GM12878 (cell line): ENCODE data around the gene FAM216A. TPM values are rescaled to one million over a fixed set of nuclear protein-coding genes. Genes with fewer than 3 reads are reported as not detected.

Source experiments
- ATAC-seq: fragments of 200-7000 bp; cut with Tn5 transposase; 3 replicates; pipeline ENCODE4 v1.9.1; 2020; ENCODE audit warnings: mild to moderate bottlenecking, moderate library complexity
- BruUV-seq: library from RNA; stranded (reverse); fragments of 400-500 nt; replicated peaks from 2 replicates; lab custom pipeline; 2021; lab: Mats Ljungman, UMichigan
- CTCF ChIA-PET: fragments of 300-600 bp; sonication (Branson Sonifier 250); formaldehyde crosslinking; extraction: SDS; loops from one replicate; lab custom pipeline; 2021; ENCODE audit warnings: inconsistent platforms; lab: Yijun Ruan, JAX
- POLR2A ChIA-PET: fragments of 350-600 bp; formaldehyde crosslinking; extraction: SDS; loops from one replicate; lab custom pipeline; 2021; ENCODE audit warnings: inconsistent platforms; lab: Charles Lee
- RAD21 ChIA-PET: fragments of 300-600 bp; sonication (Branson Sonifier 250); formaldehyde crosslinking; loops from one replicate; lab custom pipeline; 2023; ENCODE audit warnings: antibody characterized with exemption; ENCODE audit not compliant: unreplicated experiment; lab: Charles Lee
- SMC1A ChIA-PET: fragments of 300-600 bp; sonication (Branson Sonifier 250); formaldehyde crosslinking; loops from one replicate; lab custom pipeline; 2023; ENCODE audit not compliant: unreplicated experiment, uncharacterized antibody; lab: Charles Lee
- DNase-seq: peaks from one replicate; pipeline ENCODE4 v3.0.0-alpha.2; 2011; ENCODE audit warnings: low read depth, low spot score
- FAIRE-seq: peaks from 3 replicates; lab custom pipeline; 2011; peaks lifted over from hg19 to GRCh38; lab: Jason Lieb, UNC
- H2AFZ ChIP-seq: 2 replicates; pipeline ENCODE4 v1.6.0; 2011; ENCODE audit warnings: low read depth, low read length, control low read depth; ENCODE audit not compliant: control insufficient read depth
- H3K27ac ChIP-seq: 2 replicates; pipeline ENCODE4 v1.5.1; 2011; ENCODE audit warnings: control low read depth; ENCODE audit not compliant: control insufficient read depth, insufficient read depth
- H3K27me3 ChIP-seq, 2 experiments: replicated peaks in 1 of 2; 2 replicates each; pipeline versions ENCODE4 v1.6.0 to v1.6.1; 2011; ENCODE audit warnings: low read length in 1 of 2; ENCODE audit not compliant: control insufficient read depth in 2 of 2, insufficient read depth in 2 of 2
- H3K36me3 ChIP-seq, 2 experiments: 2 replicates each; pipeline ENCODE4 v1.5.1; 2011; ENCODE audit warnings: low read length in 1 of 2; ENCODE audit not compliant: control insufficient read depth in 2 of 2, insufficient read depth in 2 of 2
- H3K4me1 ChIP-seq: 2 replicates; pipeline ENCODE4 v1.6.1; 2011; ENCODE audit warnings: mild to moderate bottlenecking, low read length, moderate library complexity, mixed read lengths; ENCODE audit not compliant: control insufficient read depth, insufficient read depth
- H3K4me2 ChIP-seq: 2 replicates; pipeline ENCODE4 v1.6.0; 2011; ENCODE audit warnings: control low read depth; ENCODE audit not compliant: control insufficient read depth, insufficient read depth
- H3K4me3 ChIP-seq: fragments of 200-600 bp; sonication (generic); 2 replicates; pipeline ENCODE4 v1.5.1; 2016
- H3K79me2 ChIP-seq: 2 replicates; pipeline ENCODE4 v1.6.0; 2011; ENCODE audit warnings: low read length; ENCODE audit not compliant: control insufficient read depth, insufficient read depth
- H3K9ac ChIP-seq: 2 replicates; pipeline ENCODE4 v1.8.0; 2011; ENCODE audit warnings: low read length, control low read depth, mixed read lengths; ENCODE audit not compliant: control insufficient read depth, insufficient read depth
- H3K9me3 ChIP-seq: replicated peaks from 3 replicates; pipeline ENCODE4 v1.5.1; 2011; ENCODE audit warnings: mild to moderate bottlenecking, low read length; ENCODE audit not compliant: control insufficient read depth, insufficient read depth
- H4K20me1 ChIP-seq: 2 replicates; pipeline ENCODE4 v1.6.0; 2011; ENCODE audit not compliant: control insufficient read depth, insufficient read depth
- ATF7 ChIP-seq: fragments of 450-650 bp; IDR thresholded peaks from 2 replicates; pipeline ENCODE4 v1.6.1; 2016; ENCODE audit warnings: low read depth, mild to moderate bottlenecking
- HCFC1 ChIP-seq: fragments of 150-350 bp; IDR thresholded peaks from 2 replicates; pipeline ENCODE4 v1.6.1; 2014; ENCODE audit warnings: low read length
- HDAC2 ChIP-seq: fragments of 200-600 bp; sonication (generic); IDR thresholded peaks from 2 replicates; pipeline ENCODE4 v1.6.1; 2017
- IRF3 ChIP-seq: fragments of 450-650 bp; IDR thresholded peaks from 2 replicates; pipeline ENCODE4 v1.6.1; 2014; ENCODE audit warnings: mild to moderate bottlenecking
- MEF2A ChIP-seq: IDR thresholded peaks from 2 replicates; pipeline ENCODE4 v1.6.1; 2011; ENCODE audit warnings: low read depth, mild to moderate bottlenecking, low read length, moderate library complexity; ENCODE audit not compliant: insufficient read depth
- MEF2B ChIP-seq: fragments of 450-650 bp; IDR thresholded peaks from 2 replicates; pipeline ENCODE4 v1.6.1; 2018; ENCODE audit warnings: mild to moderate bottlenecking, moderate library complexity; ENCODE audit not compliant: partially characterized antibody, poor library complexity, severe bottlenecking
- MYC ChIP-seq: IDR thresholded peaks from 2 replicates; pipeline ENCODE4 v1.6.1; 2011; ENCODE audit warnings: mild to moderate bottlenecking, low read length, moderate library complexity, inconsistent platforms; ENCODE audit not compliant: insufficient read depth, insufficient replicate concordance, insufficient read length, severe bottlenecking
- PAX8 ChIP-seq: fragments of 450-650 bp; IDR thresholded peaks from 2 replicates; pipeline ENCODE4 v1.6.1; 2017; ENCODE audit warnings: mild to moderate bottlenecking, moderate library complexity
- RB1 ChIP-seq: fragments of 450-650 bp; formaldehyde crosslinking; IDR thresholded peaks from 2 replicates; pipeline ENCODE4 v1.6.1; 2017; ENCODE audit warnings: mild to moderate bottlenecking, borderline replicate concordance
- SUZ12 ChIP-seq: fragments of 200-600 bp; sonication (generic); IDR thresholded peaks from one replicate; pipeline ENCODE4 v1.6.1; 2018; ENCODE audit warnings: antibody characterized with exemption, mild to moderate bottlenecking; ENCODE audit not compliant: unreplicated experiment
- USF1 ChIP-seq: IDR thresholded peaks from 2 replicates; pipeline ENCODE4 v1.6.1; 2011; ENCODE audit warnings: borderline replicate concordance, low read depth, mild to moderate bottlenecking, moderate library complexity, mixed read lengths, low read length; ENCODE audit not compliant: insufficient read depth; ENCODE audit errors: extremely low read length
- WGBS: methylation state at CpG from one replicate; pipeline ENCODE4 v1.1.6; 2016; ENCODE audit warnings: low lambda C conversion rate; ENCODE audit not compliant: insufficient replicate concordance, insufficient coverage; ENCODE audit errors: missing lambda C conversion rate; 5-methylcytosine and 5-hydroxymethylcytosine counted together
- in situ Hi-C: fragments of 300-500 bp; cut with MboI; formaldehyde crosslinking; loops from 9 replicates; pipeline ENCODE4 v1.14.3; 2018; ENCODE audit warnings: mixed read lengths
- intact Hi-C: fragments of 100-400 bp; cut with micrococcal nuclease; formaldehyde crosslinking; loops from one replicate; pipeline ENCODE4 v1.14.2; 2022; ENCODE audit not compliant: unreplicated experiment
- polyA plus RNA-seq, 11 experiments: library from polyadenylated mRNA; depleted of rRNA in 4 of 11; unstranded in 6 of 11; stranded (reverse) in 5 of 11; fragments of >200 nt; fragmentation: Nextera tagmentation in 4 of 11; fragmentation: Illumina TruSeq in 1 of 11; extraction: Ambion mirVana in 4 of 11; extraction: Trizol in 1 of 11; gene quantifications; 1 replicate in 1 of 11; 2 replicates in 10 of 11; pipeline versions ENCODE4 v1.2.1 to v1.2.3, GENCODE V29; 2011 to 2016; ENCODE audit warnings: inconsistent platforms in 2 of 11, missing spikeins in 2 of 11, low read depth in 1 of 11
- total RNA-seq, 4 experiments: library from RNA; depleted of rRNA in 3 of 4; stranded (reverse); fragments of >200 nt in 3 of 4; fragmentation: Illumina TruSeq in 1 of 4; extraction: Trizol in 1 of 4; gene quantifications; 2 replicates each; pipeline versions ENCODE4 v1.2.1 to v1.2.3, GENCODE V29; 2013 to 2021
- TF ChIP-seq, protein P1 (sequence below): fragments of 450-650 bp; formaldehyde crosslinking; IDR thresholded peaks from 2 replicates; pipeline ENCODE4 v1.4.0; 2022; ENCODE audit warnings: mild to moderate bottlenecking, moderate library complexity

Gene FAM216A
- total and polyA plus RNA-seq, 10 of the 15 experiments (the other 5 are each of a cell fraction or from before 2014, with no cell fraction given), result 15.0 to 48.3 (median 35.0) TPM

- Histone ChIP-seq H3K4me3 (no peak overlapping the region), H3K36me3 (peaks cover 0 to 2% of the 10 kb centered on the region in 2 experiments; a peak in 1 of 4 replicates), H3K4me1 (peaks cover 4% of the 10 kb centered on the region), H3K79me2 (peaks cover 37% of the 10 kb centered on the region), H3K4me2 (no peak overlapping the region), H3K9me3 (no peaks in the 10 kb centered on the region), H2AFZ (no peak overlapping the region), H3K27me3 (no peaks in the 10 kb centered on the region), H3K27ac (no peak overlapping the region), H3K9ac (no peak overlapping the region), H4K20me1 (no peaks in the 10 kb centered on the region)
- POLR2A ChIA-PET, result interaction anchor here (0.5 to 1.4 kb wide), 10 partner anchors 10 to 302 kb away, joined by 3 to 4 read pairs (median 3); no protein-coding TSS in a partner anchor
- in situ Hi-C loops, result no loop called here
- ATAC-seq (no peak), DNase-seq (no peak), FAIRE-seq (no peak)
- 100% methylated on average over 1 of the region's 1 CpG for WGBS
- RAD21 ChIA-PET, result interaction anchor here (1.0 to 3.6 kb wide), 4 partner anchors 35 to 97 kb away, joined by 3 to 25 read pairs (median 8); partner anchors contain the start of genes ARPC3, FAM216A and GPN3
- SMC1A ChIA-PET, result interaction anchor here (0.6 to 26.9 kb wide), 10 partner anchors 10 to 175 kb away, joined by 3 to 492 read pairs (median 4); partner anchors contain the start of genes FAM216A and GPN3
- intact Hi-C loops, result loop anchor here (2.0 kb wide), 1 partner anchor 35 kb away; the partner anchor contains the start of genes FAM216A and GPN3
- CTCF ChIA-PET, result interaction anchor here (0.6 to 21.1 kb wide), 8 partner anchors 8 to 399 kb away, joined by 3 to 462 read pairs (median 4); partner anchors contain the start of genes ARPC3 and FAM216A
- TF ChIP-seq HDAC2 (no peak), USF1 (no peak), MEF2B (no peak), HCFC1 (no peak), PAX8 (no peak), IRF3 (no peak), ATF7 (no peak), MEF2A (no peak), RB1 (no peak), MYC (no peak), SUZ12 (no peak)
- TF ChIP-seq, protein P1, sequence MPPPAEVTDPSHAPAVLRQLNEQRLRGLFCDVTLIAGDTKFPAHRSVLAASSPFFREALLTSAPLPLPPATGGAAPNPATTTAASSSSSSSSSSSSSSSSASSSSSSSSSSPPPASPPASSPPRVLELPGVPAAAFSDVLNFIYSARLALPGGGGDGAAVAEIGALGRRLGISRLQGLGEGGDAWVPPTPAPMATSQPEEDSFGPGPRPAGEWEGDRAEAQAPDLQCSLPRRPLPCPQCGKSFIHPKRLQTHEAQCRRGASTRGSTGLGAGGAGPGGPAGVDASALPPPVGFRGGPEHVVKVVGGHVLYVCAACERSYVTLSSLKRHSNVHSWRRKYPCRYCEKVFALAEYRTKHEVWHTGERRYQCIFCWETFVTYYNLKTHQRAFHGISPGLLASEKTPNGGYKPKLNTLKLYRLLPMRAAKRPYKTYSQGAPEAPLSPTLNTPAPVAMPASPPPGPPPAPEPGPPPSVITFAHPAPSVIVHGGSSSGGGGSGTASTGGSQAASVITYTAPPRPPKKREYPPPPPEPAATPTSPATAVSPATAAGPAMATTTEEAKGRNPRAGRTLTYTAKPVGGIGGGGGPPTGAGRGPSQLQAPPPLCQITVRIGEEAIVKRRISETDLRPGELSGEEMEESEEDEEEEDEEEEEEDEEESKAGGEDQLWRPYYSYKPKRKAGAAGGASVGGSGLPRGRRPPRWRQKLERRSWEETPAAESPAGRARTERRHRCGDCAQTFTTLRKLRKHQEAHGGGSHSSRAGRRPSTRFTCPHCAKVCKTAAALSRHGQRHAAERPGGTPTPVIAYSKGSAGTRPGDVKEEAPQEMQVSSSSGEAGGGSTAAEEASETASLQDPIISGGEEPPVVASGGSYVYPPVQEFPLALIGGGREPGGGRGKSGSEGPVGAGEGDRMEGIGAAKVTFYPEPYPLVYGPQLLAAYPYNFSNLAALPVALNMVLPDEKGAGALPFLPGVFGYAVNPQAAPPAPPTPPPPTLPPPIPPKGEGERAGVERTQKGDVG, result no peak
- no TSS peak for BruUV-seq
These were observed 34.8 kb downstream of the FAM216A start for GRCh38 chr12:110503432-110503831.
